ENCODE data around the gene DMRT1.
"Not testable (repeated sequence)": the region's sequence is repeated elsewhere in the genome, so short reads cannot be mapped to it uniquely, and the experiment has no call there.

Gene DMRT1

GRCh38 chr9:899440-900184, 58.1 kb downstream of the DMRT1 start:
- TF ChIP-seq POLR2A (IDR thresholded peaks at IDR 0.05; ENCODE audit: extremely low read depth, insufficient read length) (no peak), MYC (IDR thresholded peaks at IDR 0.05; ENCODE audit: low read depth, low read length) (peak; percentile 79), CTCF (IDR thresholded peaks at IDR 0.05; ENCODE audit: low read depth, low read length) (no peak)
- TF ChIP-seq, protein P1, sequence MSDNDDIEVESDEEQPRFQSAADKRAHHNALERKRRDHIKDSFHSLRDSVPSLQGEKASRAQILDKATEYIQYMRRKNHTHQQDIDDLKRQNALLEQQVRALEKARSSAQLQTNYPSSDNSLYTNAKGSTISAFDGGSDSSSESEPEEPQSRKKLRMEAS (IDR thresholded peaks at IDR 0.05; ENCODE audit: low read depth, low read length): peak; percentile 75
- peak overlapping the region; percentile 45 for H3K4me3 ChIP-seq (ENCODE audit: low read depth, low read length)
- peak; percentile 98 for DNase-seq (ENCODE audit: low read depth)

- H3K4me3 ChIP-seq (ENCODE audit: low read depth, low read length): no peak overlapping the region
- DNase-seq (ENCODE audit: low read depth): no peak
- TF ChIP-seq MYC (IDR thresholded peaks at IDR 0.05; ENCODE audit: low read depth, low read length): no peak
- no peak for TF ChIP-seq CTCF (IDR thresholded peaks at IDR 0.05; ENCODE audit: low read depth, low read length)
- TF ChIP-seq, protein P1 (IDR thresholded peaks at IDR 0.05; ENCODE audit: low read depth, low read length): no peak
- TF ChIP-seq POLR2A (IDR thresholded peaks at IDR 0.05; ENCODE audit: extremely low read depth, insufficient read length): no peak
These were observed 62.4 kb downstream of the DMRT1 start for GRCh38 chr9:903886-904285.

- no peak overlapping the region for H3K4me3 ChIP-seq (ENCODE audit: low read depth, low read length)
- DNase-seq (ENCODE audit: low read depth): no peak
- TF ChIP-seq CTCF (IDR thresholded peaks at IDR 0.05; ENCODE audit: low read depth, low read length) (no peak), POLR2A (IDR thresholded peaks at IDR 0.05; ENCODE audit: extremely low read depth, insufficient read length) (no peak), MYC (IDR thresholded peaks at IDR 0.05; ENCODE audit: low read depth, low read length) (no peak)
- TF ChIP-seq, protein P1 (IDR thresholded peaks at IDR 0.05; ENCODE audit: low read depth, low read length): no peak
These were observed 64.4 kb downstream of the DMRT1 start for GRCh38 chr9:905906-906305.

DNA sequence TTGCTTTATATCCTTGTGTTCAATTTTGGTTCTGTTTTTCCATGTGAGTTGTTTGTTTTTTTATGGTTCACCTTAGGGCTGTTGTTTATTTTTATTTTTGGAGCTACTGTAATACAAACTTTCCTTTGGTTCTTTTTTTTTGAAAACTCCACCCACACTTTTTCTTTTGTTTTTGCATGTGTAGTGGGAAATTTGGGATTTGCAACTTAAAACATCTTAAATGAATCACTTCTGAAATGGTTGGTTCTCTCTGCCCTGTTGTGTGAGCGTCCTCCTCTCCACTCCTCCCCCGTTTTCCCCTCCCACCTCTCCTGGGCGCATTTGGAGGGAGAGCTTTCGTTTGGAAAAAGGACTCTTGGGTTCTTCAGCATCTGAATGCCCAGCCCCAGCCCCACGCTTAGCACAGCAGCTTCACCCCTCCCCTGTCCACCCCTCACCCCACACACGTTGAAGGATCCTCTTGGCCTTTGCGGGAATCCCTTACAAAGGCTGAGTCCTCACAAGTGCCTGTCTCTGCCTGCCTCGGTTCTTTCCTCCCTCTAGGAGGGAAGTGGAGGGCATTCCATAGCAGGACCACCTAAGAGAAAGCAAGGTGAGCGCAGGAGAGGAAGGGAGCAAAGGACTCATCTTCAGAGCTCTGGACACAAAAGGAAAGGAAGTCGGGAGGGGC, 67.2 kb downstream of the DMRT1 start:
- no peak overlapping the region for H3K4me3 ChIP-seq (ENCODE audit: low read depth, low read length)
- TF ChIP-seq, protein P1 (IDR thresholded peaks at IDR 0.05; ENCODE audit: low read depth, low read length): no peak
- TF ChIP-seq MYC (IDR thresholded peaks at IDR 0.05; ENCODE audit: low read depth, low read length) (no peak), POLR2A (IDR thresholded peaks at IDR 0.05; ENCODE audit: extremely low read depth, insufficient read length) (no peak)
- no peak for DNase-seq (ENCODE audit: low read depth)

DNA sequence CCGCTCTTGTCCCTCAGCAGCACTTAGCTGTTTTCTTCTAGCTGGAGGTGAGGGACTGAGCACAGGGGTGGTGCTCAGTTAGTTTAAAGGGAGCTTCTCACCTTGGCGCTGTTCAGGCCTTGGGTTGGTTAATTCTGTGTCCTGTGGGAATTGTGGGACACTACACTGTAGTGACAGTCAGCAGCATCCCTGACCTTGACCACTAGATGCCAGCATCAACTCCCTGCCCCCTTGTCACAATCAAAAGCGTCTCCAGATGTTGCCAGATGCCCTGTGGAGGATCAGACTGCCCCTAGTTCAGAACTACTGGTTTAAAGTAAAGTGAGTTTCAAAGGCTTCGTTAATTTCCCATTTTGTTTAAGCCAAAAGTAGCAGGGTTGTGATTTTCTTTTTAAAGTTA, 69.5 kb downstream of the DMRT1 start:
- peak; percentile 71 for DNase-seq (ENCODE audit: low read depth)
- H3K4me3 ChIP-seq (ENCODE audit: low read depth, low read length): no peak overlapping the region
- TF ChIP-seq, protein P1 (IDR thresholded peaks at IDR 0.05; ENCODE audit: low read depth, low read length): no peak
- TF ChIP-seq CTCF (IDR thresholded peaks at IDR 0.05; ENCODE audit: low read depth, low read length): peak; percentile 61

- H3K4me3 ChIP-seq (ENCODE audit: low read depth, low read length): no peak overlapping the region
- no peak for DNase-seq (ENCODE audit: low read depth)
- no peak for TF ChIP-seq CTCF (IDR thresholded peaks at IDR 0.05; ENCODE audit: low read depth, low read length)
- no peak for TF ChIP-seq MYC (IDR thresholded peaks at IDR 0.05; ENCODE audit: low read depth, low read length)
- TF ChIP-seq, protein P1 (IDR thresholded peaks at IDR 0.05; ENCODE audit: low read depth, low read length): no peak
- TF ChIP-seq POLR2A (IDR thresholded peaks at IDR 0.05; ENCODE audit: extremely low read depth, insufficient read length): no peak
These were observed 71.3 kb downstream of the DMRT1 start for GRCh38 chr9:912776-913175.

- H3K4me3 ChIP-seq (ENCODE audit: low read depth, low read length); DNase-seq (ENCODE audit: low read depth): not testable (repeated sequence)
These were observed 72.0 kb downstream of the DMRT1 start for GRCh38 chr9:913526-913925.
